IPS-11a (cell line): ENCODE measurements around the gene SPNS1.

Experiments
- H3K4me3 ChIP-seq: one replicate; pipeline ENCODE4 v1.5.1; 2013; ENCODE audit warnings: low read depth, low read length, control low read depth

The SPNS1 gene

GRCh38 chr16:29025218-29025617 lies 50.6 kb downstream of the SPNS1 start:
- no peak overlapping the region for H3K4me3 ChIP-seq

GRCh38 chr16:29025735-29026134 lies 51.2 kb downstream of the SPNS1 start:
- no peak overlapping the region for H3K4me3 ChIP-seq

GRCh38 chr16:29028457-29029167 lies 54.0 kb downstream of the SPNS1 start:
- no peak overlapping the region for H3K4me3 ChIP-seq

GRCh38 chr16:29029168-29029994 lies 54.8 kb downstream of the SPNS1 start:
- H3K4me3 ChIP-seq: no peak overlapping the region

GRCh38 chr16:29030086-29030840 lies 55.7 kb downstream of the SPNS1 start:
- H3K4me3 ChIP-seq: no peak overlapping the region
